GM04503 (cell line): ENCODE results near the gene RERE.
"Not testable (repeated sequence)": the region's sequence is repeated elsewhere in the genome, so short reads cannot be mapped to it uniquely, and the experiment has no call there.

ENCODE experiments used
- DNase-seq: peaks from one replicate; pipeline ENCODE4 v3.0.0-alpha.2; 2012; ENCODE audit warnings: low read depth

RERE gene

GRCh38 chr1:8448911-8449661 lies 368.4 kb downstream of the RERE start:
- DNase-seq, result no peak

- DNase-seq, result not testable (repeated sequence)
Observed at GRCh38 chr1:8448505-8448904, 368.9 kb downstream of the RERE start.

- no peak for DNase-seq
Observed at GRCh38 chr1:8447616-8448150, 369.8 kb downstream of the RERE start.

GRCh38 chr1:8446119-8446518 lies 371.3 kb downstream of the RERE start:
- not testable (repeated sequence) for DNase-seq

GRCh38 chr1:8443558-8444194 lies 373.8 kb downstream of the RERE start:
- no peak for DNase-seq

GRCh38 chr1:8441426-8441825 lies 376.0 kb downstream of the RERE start:
- no peak for DNase-seq

GRCh38 chr1:8439015-8439702 lies 378.3 kb downstream of the RERE start:
- DNase-seq, result no peak

- DNase-seq, result no peak
Observed at GRCh38 chr1:8438489-8438888, 379.0 kb downstream of the RERE start.

- DNase-seq, result no peak
Observed at GRCh38 chr1:8437347-8437746, 380.1 kb downstream of the RERE start.

GRCh38 chr1:8435569-8436071 lies 381.8 kb downstream of the RERE start:
- no peak for DNase-seq

- DNase-seq, result no peak
Observed at GRCh38 chr1:8434101-8434500, 383.3 kb downstream of the RERE start.

- no peak for DNase-seq
Observed at GRCh38 chr1:8431784-8432183, 385.7 kb downstream of the RERE start.

- no peak for DNase-seq
Observed at GRCh38 chr1:8431019-8431418, 386.4 kb downstream of the RERE start.

GRCh38 chr1:8430476-8430875 lies 387.0 kb downstream of the RERE start:
- DNase-seq, result no peak

GRCh38 chr1:8429549-8430110 lies 387.8 kb downstream of the RERE start:
- no peak for DNase-seq

GRCh38 chr1:8428441-8428840 lies 389.0 kb downstream of the RERE start:
- no peak for DNase-seq

- no peak for DNase-seq
Observed at GRCh38 chr1:8427986-8428385, 389.5 kb downstream of the RERE start.

GRCh38 chr1:8427493-8427892 lies 389.9 kb downstream of the RERE start:
- no peak for DNase-seq

- no peak for DNase-seq
Observed at GRCh38 chr1:8426996-8427395, 390.4 kb downstream of the RERE start.

GRCh38 chr1:8425781-8426161 lies 391.7 kb downstream of the RERE start:
- DNase-seq, result no peak

GRCh38 chr1:8425150-8425780 lies 392.2 kb downstream of the RERE start:
- no peak for DNase-seq

- DNase-seq, result no peak
Observed at GRCh38 chr1:8424539-8425116, 392.8 kb downstream of the RERE start.
